ENCODE results near the gene LIMS2.

Gene LIMS2

DNA sequence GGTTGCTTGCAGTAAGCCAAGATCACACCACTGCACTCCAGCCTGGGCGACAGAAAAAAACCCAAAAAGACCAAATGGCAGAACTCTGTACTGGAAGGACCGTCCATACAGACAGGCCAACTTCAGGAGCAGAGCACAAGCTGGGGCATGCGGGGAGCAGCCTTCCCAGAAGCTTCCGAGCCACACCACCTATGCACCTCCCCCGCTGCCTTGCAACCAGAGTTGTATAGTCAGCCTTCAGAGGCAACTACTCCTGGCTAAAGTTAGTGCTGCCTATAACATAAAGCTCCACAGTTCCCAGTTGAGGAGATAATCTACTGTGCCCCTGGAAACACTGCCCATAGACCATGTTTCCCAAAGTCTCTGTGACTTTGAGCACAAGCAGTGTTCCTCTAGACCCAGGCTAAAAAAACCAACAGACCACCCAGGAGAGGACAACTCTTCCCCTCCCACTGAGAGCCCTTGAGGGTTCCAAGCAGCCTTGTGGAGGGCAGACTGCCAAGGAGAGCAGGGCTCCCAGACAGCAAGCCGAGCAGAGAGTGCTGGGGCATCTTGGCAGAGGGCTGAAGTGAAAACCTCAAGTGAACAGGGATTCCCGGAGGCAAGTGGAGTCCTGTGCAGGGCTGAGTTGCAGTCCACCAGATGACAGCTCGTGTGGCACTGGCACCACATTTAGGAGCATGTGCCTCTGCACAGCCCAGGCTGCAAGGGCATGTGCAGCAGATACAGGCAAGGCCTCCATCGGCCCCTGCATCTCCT is 32.7 kb upstream of the LIMS2 start:
- Histone ChIP-seq H3K9me3 (ENCODE audit: control insufficient read depth, insufficient read depth, low read depth, low read length) (no peaks in the 10 kb centered on the region), H3K36me3 (ENCODE audit: control insufficient read depth, insufficient read depth, low read length) (peaks cover 77% of the 10 kb centered on the region), H3K4me3 (ENCODE audit: low read depth, low read length) (no peak overlapping the region), H3K27ac (ENCODE audit: low read depth, low read length) (no peak overlapping the region), H3K4me1 (ENCODE audit: control insufficient read depth, insufficient read depth, low read length) (0 out of 2 replicates have a peak, but pooled peaks cover 3% of the 10 kb centered on the region), H3K27me3 (ENCODE audit: control insufficient read depth, insufficient read depth, low read length) (no peaks in the 10 kb centered on the region), H3K9ac (ENCODE audit: low read length) (no peak overlapping the region)

DNA sequence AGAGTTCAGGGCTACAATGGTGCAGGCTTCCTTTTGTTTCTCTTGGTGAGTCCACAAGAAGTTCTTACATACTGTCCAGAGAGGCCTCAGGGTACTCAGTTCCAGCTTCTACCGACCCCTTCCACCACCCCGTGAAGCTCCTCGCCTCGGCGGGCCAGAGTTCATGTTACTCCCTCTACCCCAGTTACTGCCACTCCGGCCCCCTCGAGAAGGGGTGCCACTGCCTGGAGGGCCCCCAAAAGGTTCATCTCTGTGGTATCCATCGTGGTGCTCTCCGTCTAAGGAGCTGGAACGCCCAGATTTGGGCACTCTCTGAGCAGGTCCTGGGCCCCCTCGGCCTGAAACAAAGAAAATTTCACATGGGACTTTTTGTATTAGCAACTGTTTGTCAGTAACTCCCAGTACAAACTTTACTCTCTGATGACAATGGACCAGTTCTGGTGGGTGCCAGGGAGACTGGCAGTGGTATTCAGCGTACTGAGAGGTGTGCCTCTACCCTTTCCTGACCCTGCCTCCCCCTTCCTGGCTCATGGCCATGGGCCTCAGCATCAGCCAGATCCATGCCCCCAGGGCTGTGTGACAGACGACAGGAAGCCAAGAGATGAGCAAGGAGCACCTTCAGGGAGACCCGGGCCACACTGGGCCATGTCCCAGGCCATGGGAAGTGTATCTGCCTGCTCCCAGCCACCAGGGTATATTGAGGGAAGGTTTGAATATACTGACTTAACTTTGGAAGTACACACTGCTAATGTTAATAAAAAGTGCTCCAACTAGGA is 31.1 kb upstream of the LIMS2 start:
- Histone ChIP-seq H3K27me3 (ENCODE audit: control insufficient read depth, insufficient read depth, low read length) (no peaks in the 10 kb centered on the region), H3K4me1 (ENCODE audit: control insufficient read depth, insufficient read depth, low read length) (peaks cover 12% of the 10 kb centered on the region), H3K27ac (ENCODE audit: low read depth, low read length) (no peak overlapping the region), H3K9ac (ENCODE audit: low read length) (no peak overlapping the region), H3K9me3 (ENCODE audit: control insufficient read depth, insufficient read depth, low read depth, low read length) (no peaks in the 10 kb centered on the region), H3K36me3 (ENCODE audit: control insufficient read depth, insufficient read depth, low read length) (peaks cover 67% of the 10 kb centered on the region), H3K4me3 (ENCODE audit: low read depth, low read length) (no peak overlapping the region)

DNA sequence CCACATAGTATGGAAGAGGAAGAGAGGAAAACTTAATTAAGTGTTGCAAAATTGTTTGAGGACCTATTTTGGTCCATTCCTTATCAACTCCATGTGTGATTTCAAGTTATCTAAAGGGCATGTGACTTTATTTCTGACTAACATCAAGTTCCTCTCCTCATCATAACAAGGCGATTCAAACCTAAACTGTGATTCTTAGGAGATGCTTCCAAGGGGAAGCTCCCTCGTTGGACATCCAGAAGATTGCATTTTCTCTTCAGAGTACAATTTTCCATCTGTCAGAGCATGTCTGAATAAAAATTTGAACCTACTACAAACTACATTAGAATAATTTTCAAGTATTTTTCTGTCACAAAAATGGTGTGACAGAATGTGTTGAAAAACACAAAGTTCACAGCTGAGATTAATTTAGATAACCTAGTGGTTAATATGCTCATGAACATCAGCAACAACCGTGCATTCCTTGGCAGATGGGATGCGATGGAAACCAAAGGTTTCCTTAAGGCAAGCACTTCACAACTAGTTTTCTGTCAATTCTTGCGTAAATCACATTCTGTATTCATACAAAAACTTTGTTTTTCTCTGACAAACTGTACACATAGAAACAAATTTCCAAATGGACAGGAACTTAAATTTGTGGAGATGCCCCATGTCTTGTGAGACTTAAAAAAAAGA is 30.2 kb upstream of the LIMS2 start:
- Histone ChIP-seq H3K27ac (ENCODE audit: low read depth, low read length) (no peak overlapping the region), H3K9me3 (ENCODE audit: control insufficient read depth, insufficient read depth, low read depth, low read length) (no peaks in the 10 kb centered on the region), H3K9ac (ENCODE audit: low read length) (no peak overlapping the region), H3K4me3 (ENCODE audit: low read depth, low read length) (no peak overlapping the region), H3K4me1 (ENCODE audit: control insufficient read depth, insufficient read depth, low read length) (peaks cover 14% of the 10 kb centered on the region), H3K36me3 (ENCODE audit: control insufficient read depth, insufficient read depth, low read length) (peaks cover 63% of the 10 kb centered on the region), H3K27me3 (ENCODE audit: control insufficient read depth, insufficient read depth, low read length) (no peaks in the 10 kb centered on the region)

GRCh38 chr2:127704641-127705390 is 29.5 kb upstream of the LIMS2 start:
- Histone ChIP-seq H3K27me3 (ENCODE audit: control insufficient read depth, insufficient read depth, low read length) (no peaks in the 10 kb centered on the region), H3K27ac (ENCODE audit: low read depth, low read length) (no peak overlapping the region), H3K4me3 (ENCODE audit: low read depth, low read length) (no peak overlapping the region), H3K9me3 (ENCODE audit: control insufficient read depth, insufficient read depth, low read depth, low read length) (no peaks in the 10 kb centered on the region), H3K4me1 (ENCODE audit: control insufficient read depth, insufficient read depth, low read length) (peaks cover 17% of the 10 kb centered on the region), H3K36me3 (ENCODE audit: control insufficient read depth, insufficient read depth, low read length) (peaks cover 56% of the 10 kb centered on the region), H3K9ac (ENCODE audit: low read length) (no peak overlapping the region)

DNA sequence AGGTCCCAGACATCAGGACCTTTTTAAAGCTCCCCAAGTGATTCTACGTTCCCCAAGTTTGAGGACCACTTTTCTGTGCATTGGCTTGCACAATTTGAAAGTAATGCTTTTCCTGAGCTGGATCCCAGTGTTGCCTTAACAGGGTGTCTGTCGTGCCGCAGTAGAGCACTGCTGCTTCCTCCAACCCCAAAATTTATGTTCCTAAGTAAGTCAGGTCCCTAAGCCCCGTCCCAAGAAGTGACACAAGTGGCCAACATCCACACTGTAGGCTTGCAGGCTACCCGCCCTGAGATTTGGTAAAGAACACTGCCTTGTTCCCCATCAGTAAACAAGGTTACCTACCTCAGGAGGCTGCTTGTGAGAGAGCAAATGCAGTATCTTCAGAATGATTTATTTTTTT is 28.0 kb upstream of the LIMS2 start:
- Histone ChIP-seq H3K36me3 (ENCODE audit: control insufficient read depth, insufficient read depth, low read length) (peaks cover 40% of the 10 kb centered on the region), H3K27ac (ENCODE audit: low read depth, low read length) (no peak overlapping the region), H3K27me3 (ENCODE audit: control insufficient read depth, insufficient read depth, low read length) (no peaks in the 10 kb centered on the region), H3K9me3 (ENCODE audit: control insufficient read depth, insufficient read depth, low read depth, low read length) (no peaks in the 10 kb centered on the region), H3K4me1 (ENCODE audit: control insufficient read depth, insufficient read depth, low read length) (peaks cover 17% of the 10 kb centered on the region), H3K9ac (ENCODE audit: low read length) (no peak overlapping the region), H3K4me3 (ENCODE audit: low read depth, low read length) (0 out of 2 replicates have a peak overlapping the region, but pooled peaks have one; percentile 76)

GRCh38 chr2:127702395-127703009 is 27.2 kb upstream of the LIMS2 start:
- Histone ChIP-seq H3K36me3 (ENCODE audit: control insufficient read depth, insufficient read depth, low read length) (peaks cover 33% of the 10 kb centered on the region), H3K9ac (ENCODE audit: low read length) (peak overlapping the region; percentile 96), H3K4me1 (ENCODE audit: control insufficient read depth, insufficient read depth, low read length) (peaks cover 17% of the 10 kb centered on the region), H3K9me3 (ENCODE audit: control insufficient read depth, insufficient read depth, low read depth, low read length) (no peaks in the 10 kb centered on the region), H3K4me3 (ENCODE audit: low read depth, low read length) (peak overlapping the region; percentile 76), H3K27ac (ENCODE audit: low read depth, low read length) (peak overlapping the region; percentile 28; the same call in 1 of the 2 replicates), H3K27me3 (ENCODE audit: control insufficient read depth, insufficient read depth, low read length) (no peaks in the 10 kb centered on the region)

- no peaks in the 10 kb centered on the region for H3K27me3 ChIP-seq (ENCODE audit: control insufficient read depth, insufficient read depth, low read length)
- H3K4me3 ChIP-seq (ENCODE audit: low read depth, low read length), result peak overlapping the region; percentile 76
- H3K9me3 ChIP-seq (ENCODE audit: control insufficient read depth, insufficient read depth, low read depth, low read length), result no peaks in the 10 kb centered on the region
- peaks cover 26% of the 10 kb centered on the region for H3K36me3 ChIP-seq (ENCODE audit: control insufficient read depth, insufficient read depth, low read length)
- peaks cover 17% of the 10 kb centered on the region for H3K4me1 ChIP-seq (ENCODE audit: control insufficient read depth, insufficient read depth, low read length)
- peak overlapping the region; percentile 96 for H3K9ac ChIP-seq (ENCODE audit: low read length)
- peak overlapping the region; percentile 30; the same call in 1 of the 2 replicates for H3K27ac ChIP-seq (ENCODE audit: low read depth, low read length)
Observed at GRCh38 chr2:127701651-127702394, 26.5 kb upstream of the LIMS2 start.

- Histone ChIP-seq H3K27ac (ENCODE audit: low read depth, low read length) (peak within 1 kb of the TSS; percentile 30; the same call in 1 of the 2 replicates), H3K9ac (ENCODE audit: low read length) (peak within 1 kb of the TSS; percentile 96), H3K27me3 (ENCODE audit: control insufficient read depth, insufficient read depth, low read length) (no peaks in the 10 kb centered on the region), H3K36me3 (ENCODE audit: control insufficient read depth, insufficient read depth, low read length) (peaks cover 20% of the 10 kb centered on the region), H3K4me1 (ENCODE audit: control insufficient read depth, insufficient read depth, low read length) (peaks cover 17% of the 10 kb centered on the region), H3K4me3 (ENCODE audit: low read depth, low read length) (peak within 1 kb of the TSS; percentile 76), H3K9me3 (ENCODE audit: control insufficient read depth, insufficient read depth, low read depth, low read length) (no peaks in the 10 kb centered on the region)
Observed at GRCh38 chr2:127701193-127701650, 25.9 kb upstream of the LIMS2 start, which contains the start of gene SFT2D3. SFT2D3 (plus strand) TSS chr2:127701497; CDS start chr2:127701529, 32 bp downstream.

DNA sequence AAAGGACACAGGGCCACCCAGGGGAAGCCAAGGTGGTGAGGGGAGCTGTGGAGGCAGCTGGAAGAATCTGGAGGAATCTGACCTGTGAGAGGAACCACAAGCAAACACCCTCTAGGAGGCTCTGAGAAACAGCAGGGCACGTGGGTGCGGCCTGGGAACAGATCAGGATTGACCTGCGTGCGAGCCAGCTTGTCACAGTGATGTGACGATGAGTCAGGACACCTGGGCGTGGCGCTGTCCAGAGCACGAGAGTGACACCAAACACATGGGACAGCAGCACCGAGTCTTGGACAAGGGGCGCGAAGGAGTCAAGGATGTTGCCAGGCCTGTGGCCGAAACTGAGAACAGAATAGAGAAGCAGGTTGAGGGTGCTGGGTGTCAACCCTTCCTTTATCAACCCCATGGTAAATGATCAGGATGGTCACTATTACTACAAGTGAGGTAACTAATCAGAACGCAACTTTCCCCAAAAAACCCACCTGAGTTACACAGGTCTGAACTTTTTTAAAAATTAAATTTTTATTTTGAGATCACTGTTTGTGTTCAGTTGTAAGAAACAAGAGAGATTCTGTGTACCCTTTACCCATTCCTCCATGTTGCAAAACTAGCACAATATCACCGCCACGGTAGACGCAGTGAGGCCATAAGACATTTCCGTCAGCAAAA is 25.3 kb upstream of the LIMS2 start:
- Histone ChIP-seq H3K9ac (ENCODE audit: low read length) (peak overlapping the region; percentile 96), H3K9me3 (ENCODE audit: control insufficient read depth, insufficient read depth, low read depth, low read length) (no peaks in the 10 kb centered on the region), H3K27me3 (ENCODE audit: control insufficient read depth, insufficient read depth, low read length) (no peaks in the 10 kb centered on the region), H3K4me3 (ENCODE audit: low read depth, low read length) (peak overlapping the region; percentile 76), H3K27ac (ENCODE audit: low read depth, low read length) (peak overlapping the region; percentile 30; the same call in 1 of the 2 replicates), H3K36me3 (ENCODE audit: control insufficient read depth, insufficient read depth, low read length) (peaks cover 15% of the 10 kb centered on the region), H3K4me1 (ENCODE audit: control insufficient read depth, insufficient read depth, low read length) (peaks cover 17% of the 10 kb centered on the region)
